GM21423 (cell line): Measurements from ENCODE around the gene TLL2.

Experiments
- ATAC-seq: cut with Tn5 transposase; IDR thresholded peaks from one replicate; pipeline ENCODE4 v1.9.1; 2021; ENCODE audit warnings: mild to moderate bottlenecking, moderate library complexity; ENCODE audit not compliant: unreplicated experiment

The TLL2 gene

DNA sequence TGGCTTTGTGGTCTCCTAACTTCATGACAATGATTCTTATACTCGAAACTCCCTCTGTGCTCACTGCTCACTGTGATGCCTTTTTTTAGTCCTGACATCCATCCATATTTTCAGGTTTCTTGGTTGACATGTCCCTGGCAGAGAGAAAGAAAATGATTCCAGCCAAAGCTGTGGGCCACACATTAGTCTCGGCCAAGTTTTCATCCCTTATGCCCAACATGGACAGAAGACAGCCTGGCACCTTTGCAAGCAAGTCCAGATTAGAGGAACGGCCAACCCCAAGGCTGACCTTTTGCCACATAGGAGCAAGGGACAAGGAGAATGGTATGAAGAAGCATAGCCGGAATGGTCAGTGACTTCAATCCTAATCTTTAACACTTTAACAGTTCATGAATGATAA, 146.3 kb downstream of the TLL2 start:
- no peak for ATAC-seq

DNA sequence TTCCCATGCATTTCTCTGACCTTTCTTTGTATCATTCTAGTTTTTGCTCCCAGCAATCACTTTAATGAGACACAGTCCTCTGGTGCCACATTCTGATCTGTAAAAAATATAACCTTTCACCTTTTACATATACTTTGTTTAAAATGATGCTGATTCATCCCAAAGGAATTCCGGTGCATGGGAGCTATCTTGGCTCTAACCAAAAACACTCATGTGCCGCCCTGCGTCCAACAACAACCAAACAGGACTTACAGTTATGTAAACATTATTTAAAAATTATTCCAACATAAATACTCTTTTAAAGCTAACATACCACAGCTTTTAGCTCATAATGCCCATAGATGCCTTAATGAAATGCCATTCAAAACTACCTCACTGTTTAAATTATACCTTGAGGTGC, 147.2 kb downstream of the TLL2 start:
- ATAC-seq = no peak

DNA sequence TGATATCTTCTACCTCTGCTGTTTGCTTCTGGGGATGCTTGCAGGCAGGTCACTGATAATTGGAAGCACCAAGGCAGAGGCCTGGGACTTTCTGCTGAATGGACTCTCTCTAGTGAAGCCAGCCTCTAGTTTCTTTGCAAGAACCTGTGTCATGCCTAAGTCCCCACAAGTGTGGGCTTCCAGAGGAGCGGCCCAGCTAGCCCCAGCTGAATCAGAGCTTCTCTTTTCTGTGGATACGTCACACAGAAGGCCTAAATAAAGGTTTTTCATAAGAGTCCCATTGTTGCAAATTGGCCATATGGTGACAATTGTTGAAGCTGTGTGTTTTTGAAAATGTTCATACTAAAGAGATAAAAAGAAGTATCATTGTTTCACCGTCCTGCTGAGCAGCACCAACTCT, 148.2 kb downstream of the TLL2 start:
- ATAC-seq = no peak

GRCh38 chr10:96360766-96361165, 153.0 kb downstream of the TLL2 start:
- ATAC-seq = no peak

DNA sequence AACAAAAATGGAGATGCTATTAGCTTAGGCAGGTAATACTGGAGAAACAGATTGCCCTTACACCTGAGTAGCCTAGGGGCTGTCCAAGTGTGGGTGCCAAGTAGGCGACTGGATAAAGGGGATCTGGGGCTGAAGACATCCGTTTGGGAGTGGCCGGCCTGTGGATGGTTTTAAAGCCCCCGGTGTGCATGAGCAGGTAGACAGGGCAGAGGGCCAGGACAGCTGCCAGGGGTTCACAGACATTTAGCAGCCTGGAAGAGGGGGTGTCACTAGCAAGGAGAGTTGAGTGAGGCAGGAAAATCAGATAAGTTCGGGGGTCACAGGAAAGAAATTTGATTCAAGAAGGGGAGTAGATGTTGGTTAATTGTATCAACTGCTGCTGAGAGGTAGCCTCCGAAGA, 153.4 kb downstream of the TLL2 start:
- no peak for ATAC-seq

- ATAC-seq = no peak
These were observed 154.1 kb downstream of the TLL2 start for GRCh38 chr10:96359616-96360015.

DNA sequence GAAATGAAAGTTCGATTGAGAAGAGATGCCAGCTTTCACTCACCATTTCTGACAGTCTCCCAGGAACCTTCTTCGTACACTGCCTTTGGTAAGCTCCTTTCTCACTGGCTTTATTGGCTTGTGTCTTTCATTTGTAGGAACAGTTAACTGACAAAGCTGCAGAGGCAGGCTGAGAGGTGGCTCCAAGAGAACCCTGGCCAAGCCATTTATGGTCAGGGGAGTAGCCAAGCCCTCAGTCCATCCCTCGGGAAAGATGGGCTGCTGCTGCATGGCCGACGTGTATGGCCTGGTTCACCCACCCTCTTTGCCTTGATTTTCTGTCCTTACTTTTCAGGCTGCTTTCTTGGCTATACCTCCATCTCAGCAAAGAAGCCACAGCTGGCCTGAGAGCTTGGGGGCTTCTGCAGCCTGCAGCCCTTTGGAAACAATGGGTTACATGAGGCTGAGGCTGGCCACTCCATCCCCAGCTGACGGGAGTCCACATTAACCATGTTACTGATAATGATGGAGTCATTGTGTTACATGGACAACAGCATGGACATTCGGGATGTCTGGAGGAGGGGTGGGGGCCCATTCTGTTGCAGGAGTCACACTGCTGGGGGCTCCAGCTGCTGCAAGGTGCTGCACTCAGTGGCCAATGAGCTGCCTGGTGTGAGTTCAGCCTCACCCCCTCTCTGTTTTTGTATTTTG, 154.7 kb downstream of the TLL2 start, which contains the start of gene OPALIN:
Gene OPALIN (minus strand): TSS at position 152 of the 690 bp plus-strand sequence. CDS start 106 bp downstream, at position 46.
- ATAC-seq = no peak

- no peak for ATAC-seq
These were observed 156.6 kb downstream of the TLL2 start for GRCh38 chr10:96357038-96357620.

DNA sequence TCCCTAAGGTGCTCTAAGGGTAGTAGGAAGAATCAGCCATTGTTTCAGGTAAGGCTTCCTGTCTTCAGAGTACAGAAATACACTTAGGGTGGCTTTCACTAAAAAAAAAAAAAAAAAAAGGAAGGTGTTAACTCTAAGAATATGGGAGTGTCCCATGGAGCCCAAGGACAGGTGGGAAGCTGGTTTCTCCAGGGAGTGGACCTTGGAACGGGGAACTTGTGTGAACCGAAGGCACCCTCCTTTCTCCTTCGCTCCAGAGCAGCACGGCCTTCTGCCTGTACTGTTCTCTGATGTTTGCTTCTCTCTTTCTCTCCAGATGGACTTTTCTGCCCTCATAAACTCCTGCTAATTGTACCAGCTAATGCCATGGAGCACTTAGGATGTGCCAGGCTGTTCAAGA, 161.1 kb downstream of the TLL2 start:
- no peak for ATAC-seq

DNA sequence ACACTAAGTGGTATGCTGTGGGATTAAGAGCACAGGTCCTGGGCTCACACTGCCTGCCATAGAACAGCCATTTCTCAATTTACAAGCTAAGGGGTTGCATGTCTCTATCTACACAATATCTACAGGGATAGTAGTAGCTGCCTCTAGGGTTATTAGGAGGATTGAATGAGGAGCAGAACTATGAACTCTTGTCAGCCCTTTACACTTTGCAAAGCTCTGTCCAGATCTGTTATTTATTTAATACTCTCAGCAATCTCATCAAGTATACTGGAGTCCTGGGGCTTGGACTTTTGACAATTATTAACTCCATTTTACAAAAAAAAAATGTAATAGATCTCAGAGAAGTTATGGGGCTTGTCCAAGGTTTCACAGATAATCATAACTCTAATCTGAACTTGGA, 161.7 kb downstream of the TLL2 start:
- no peak for ATAC-seq

GRCh38 chr10:96346295-96346694, 167.4 kb downstream of the TLL2 start:
- ATAC-seq = no peak

GRCh38 chr10:96345222-96345621, 168.5 kb downstream of the TLL2 start:
- no peak for ATAC-seq

DNA sequence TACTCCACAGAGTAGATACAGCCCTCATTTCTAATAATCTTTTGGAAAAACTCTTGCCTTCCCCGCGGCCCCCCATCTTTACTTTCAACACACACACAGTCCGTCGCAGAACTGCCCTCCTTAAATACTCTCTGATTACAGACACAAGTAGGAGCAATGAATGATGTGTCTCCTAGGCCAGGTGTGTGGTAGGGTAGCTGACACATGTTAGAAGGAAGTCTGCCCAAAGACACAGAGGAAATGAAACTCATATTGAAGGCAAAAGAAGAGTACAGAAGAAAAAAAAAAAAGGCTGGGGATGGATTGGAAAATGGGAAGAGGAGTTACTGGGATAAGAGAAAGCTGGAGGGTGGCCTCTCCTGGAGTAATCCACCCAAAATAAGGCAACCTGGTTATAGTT, 169.5 kb downstream of the TLL2 start:
- no peak for ATAC-seq

DNA sequence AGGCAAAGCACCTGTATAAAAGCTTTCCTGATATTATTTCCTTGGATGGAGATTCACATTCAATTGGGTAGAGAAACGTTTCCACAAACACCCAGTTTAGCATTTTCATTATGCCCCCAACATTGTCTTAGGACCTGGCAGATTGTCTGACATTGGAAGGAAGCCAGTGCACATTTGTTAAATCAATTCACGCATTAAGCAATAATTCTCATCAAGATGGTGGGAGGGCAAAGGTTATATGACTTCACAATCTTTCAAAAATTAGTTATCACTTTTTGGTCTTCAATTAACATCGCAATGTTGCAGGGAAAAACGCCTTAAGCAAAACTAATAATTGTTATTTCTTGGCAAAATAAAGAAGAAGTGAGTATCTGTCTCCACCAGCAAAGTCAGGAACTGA, 171.3 kb downstream of the TLL2 start:
- no peak for ATAC-seq

DNA sequence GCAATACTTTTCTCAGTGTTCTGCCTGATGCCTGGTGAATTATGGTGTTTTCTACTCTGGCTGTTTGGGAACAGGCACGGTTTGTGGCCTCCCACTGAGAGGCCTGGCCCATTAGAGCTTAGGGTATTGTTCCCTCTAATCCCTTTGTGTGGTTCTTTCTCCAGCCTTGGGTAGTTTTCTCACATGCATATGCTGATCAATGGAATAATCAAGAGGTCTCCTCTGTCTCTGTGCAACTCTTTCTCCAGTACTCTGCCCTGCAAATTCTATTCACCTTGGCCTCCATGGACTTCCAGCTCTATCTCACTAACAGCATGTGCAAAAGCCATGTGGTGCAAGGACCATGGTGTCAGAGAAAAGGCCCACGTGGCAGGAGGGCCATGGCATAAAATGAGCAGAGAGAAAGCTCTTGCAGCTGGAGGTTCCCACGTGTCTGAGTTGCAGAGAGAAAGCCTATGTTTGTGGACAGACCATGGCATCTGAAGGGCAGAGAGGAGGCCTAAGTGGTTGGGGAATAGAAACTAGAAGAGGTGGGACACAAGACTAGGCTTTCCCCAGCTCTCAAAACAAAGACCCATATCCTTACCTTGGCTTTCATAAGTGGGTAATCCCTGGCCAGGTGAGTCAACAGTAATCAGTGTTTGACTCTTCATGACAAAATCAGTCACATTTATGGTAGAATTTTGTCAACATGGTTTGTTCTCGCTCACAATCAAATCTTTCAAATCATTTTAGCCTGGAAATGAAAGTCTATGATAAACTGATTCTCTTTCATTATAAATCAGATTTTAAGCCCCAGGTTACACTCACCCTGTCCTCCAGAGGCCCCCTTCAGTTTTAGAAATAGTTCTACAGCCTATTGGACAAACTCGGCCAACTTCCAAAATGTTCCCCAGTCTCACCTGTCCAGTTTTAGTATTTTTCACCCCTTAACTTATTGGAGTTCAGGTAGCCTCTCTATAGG, 172.2 kb downstream of the TLL2 start:
- ATAC-seq = no peak

GRCh38 chr10:96339956-96340904, 173.5 kb downstream of the TLL2 start:
- ATAC-seq = no peak

GRCh38 chr10:96339383-96339782, 174.3 kb downstream of the TLL2 start:
- no peak for ATAC-seq

GRCh38 chr10:96338279-96338925, 175.3 kb downstream of the TLL2 start:
- no peak for ATAC-seq

GRCh38 chr10:96337106-96337505, 176.6 kb downstream of the TLL2 start:
- no peak for ATAC-seq
